ENCODE measurements around the gene IGLL5.
A peak's percentile ranks its signal among the peaks of the same experiment; 100 is the strongest.

Gene IGLL5

GRCh38 chr22:22940961-22941605, 53.5 kb downstream of the IGLL5 start:
- DNase-seq: no peak

DNA sequence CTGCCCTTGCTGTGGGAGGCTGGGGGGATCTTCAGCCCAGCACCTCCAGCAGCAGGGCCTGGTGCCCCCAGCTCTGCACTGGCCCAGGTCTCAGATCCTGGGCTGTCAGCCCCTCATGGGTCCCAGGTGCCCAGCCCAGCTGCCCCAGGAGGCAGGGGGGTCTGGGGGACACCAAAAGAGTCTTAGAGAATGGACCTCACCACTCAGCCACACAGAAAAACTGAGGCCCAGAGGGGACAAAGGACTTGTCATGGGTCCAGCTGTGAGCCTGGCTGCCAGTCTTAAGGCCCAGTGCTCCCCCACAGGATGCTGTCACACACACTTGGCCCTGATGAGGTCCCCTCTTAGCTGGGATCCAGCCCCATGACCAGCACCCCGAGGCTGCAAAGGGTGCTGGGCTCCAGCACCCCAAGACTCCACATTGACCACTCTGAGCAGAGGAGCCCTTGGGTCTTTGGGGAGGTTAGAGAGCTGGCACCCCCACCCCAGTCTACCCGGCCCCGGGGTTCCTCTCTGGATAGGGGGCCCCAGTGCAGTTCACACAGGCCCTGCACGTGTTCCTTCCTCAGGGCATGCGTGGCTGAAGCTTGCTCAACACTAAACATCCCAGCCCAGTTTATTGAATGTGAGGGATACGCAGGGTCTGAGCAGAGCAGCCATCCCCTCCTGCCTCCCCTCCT, 54.4 kb downstream of the IGLL5 start:
- no peak for DNase-seq

DNA sequence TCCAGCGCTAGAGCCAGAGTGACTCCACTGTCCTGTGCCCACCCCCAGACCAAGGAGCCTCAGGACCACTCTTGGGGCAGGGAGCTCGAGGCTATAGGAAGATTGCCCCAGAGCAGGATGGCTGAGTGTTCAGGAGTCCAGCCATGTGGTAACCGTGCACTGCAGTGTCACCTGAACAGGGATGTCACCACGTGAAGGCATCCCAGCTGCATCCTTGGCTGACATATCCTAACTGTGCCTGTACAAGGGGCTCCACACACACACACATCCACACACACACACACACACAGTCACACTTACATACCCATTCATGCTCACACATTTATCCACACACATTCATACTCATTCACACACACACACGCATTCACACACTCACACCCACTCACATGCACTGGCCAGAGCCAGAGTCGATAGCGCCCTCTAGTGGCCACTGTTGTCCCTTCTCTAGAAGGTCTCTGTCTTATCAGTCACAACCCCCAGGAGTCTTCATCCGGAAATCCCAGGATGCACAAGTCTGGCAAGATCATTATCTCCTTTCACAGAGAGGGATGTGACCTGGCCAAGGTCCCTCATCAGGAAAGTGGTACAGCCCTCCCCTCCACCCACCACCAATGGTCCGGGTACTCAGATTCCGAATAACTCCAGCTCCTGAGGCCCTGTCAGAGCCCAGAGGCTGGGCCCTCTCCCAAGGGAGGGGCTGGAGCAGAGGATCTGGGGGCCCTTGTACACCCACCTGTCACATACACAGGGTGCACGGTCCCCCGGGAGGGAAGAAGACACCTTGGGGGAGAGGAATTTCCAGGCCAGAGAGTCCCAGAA, 55.1 kb downstream of the IGLL5 start:
- DNase-seq: peak; percentile 67

- no peak for DNase-seq
These were observed 56.1 kb downstream of the IGLL5 start for GRCh38 chr22:22943521-22944267.

GRCh38 chr22:22944268-22944985, 56.8 kb downstream of the IGLL5 start:
- DNase-seq: no peak

- DNase-seq: no peak
These were observed 57.6 kb downstream of the IGLL5 start for GRCh38 chr22:22945195-22945594.
